Upper lobe of left lung (tissue), 6 donors: ENCODE data around the gene SAMSN1. TPM values are rescaled to one million over a fixed set of nuclear protein-coding genes. Genes with fewer than 3 reads are reported as not detected.
"Not testable (repeated sequence)": the region's sequence is repeated elsewhere in the genome, so short reads cannot be mapped to it uniquely, and the experiment has no call there.

Source experiments
- ATAC-seq, 2 donors: fragments of 200-7000 bp; cut with Tn5 transposase; one replicate each; pipeline ENCODE4 v1.9.1; 2022; ENCODE audit warnings: mild to moderate bottlenecking in 2 of 2, moderate library complexity in 2 of 2; ENCODE audit not compliant: low FRiP score in 2 of 2
- DNase-seq, 2 donors: peaks; one replicate each; pipeline ENCODE4 v3.0.0-alpha.2; 2019 to 2020
- H3K27ac ChIP-seq, 4 donors: fragments of 200-600 bp; sonication (generic); one replicate each; pipeline ENCODE4 v1.5.1; 2016 to 2019
- H3K27me3 ChIP-seq, 4 donors: fragments of 200-600 bp; sonication (generic); one replicate each; pipeline ENCODE4 v1.5.1; 2017 to 2019
- H3K36me3 ChIP-seq, 4 donors: fragments of 200-600 bp; sonication (generic); one replicate each; pipeline ENCODE4 v1.5.1; 2016 to 2019
- H3K4me1 ChIP-seq, 4 donors: fragments of 200-600 bp; sonication (generic); one replicate each; pipeline ENCODE4 v1.5.1; 2018 to 2019
- H3K4me3 ChIP-seq, 4 donors: fragments of 200-600 bp; sonication (generic); one replicate each; pipeline ENCODE4 v1.5.1; 2017 to 2019; ENCODE audit warnings: mild to moderate bottlenecking in 2 of 4, moderate library complexity in 1 of 4
- H3K9me3 ChIP-seq, 4 donors: fragments of 200-600 bp; sonication (generic); one replicate each; pipeline ENCODE4 v1.5.1; 2018 to 2019
- EP300 ChIP-seq, 4 donors: sonication (generic); formaldehyde crosslinking; IDR thresholded peaks; one replicate each; pipeline ENCODE4 v1.5.1; 2017; ENCODE audit warnings: antibody characterized with exemption in 4 of 4, control low read depth in 2 of 4
- POLR2A ChIP-seq, 4 donors: fragments of 450-650 bp; IDR thresholded peaks; one replicate each; pipeline ENCODE4 v1.5.1; 2016 to 2017; ENCODE audit warnings: antibody characterized with exemption in 4 of 4, mild to moderate bottlenecking in 2 of 4
- POLR2AphosphoS5 ChIP-seq, 2 donors: sonication (generic); formaldehyde crosslinking; IDR thresholded peaks; one replicate each; pipeline ENCODE4 v1.5.1; 2017; ENCODE audit warnings: antibody characterized with exemption in 2 of 2
- WGBS, 2 donors: methylation state at CpG; one replicate each; pipeline ENCODE4 v1.1.5; 2017 to 2018; 5-methylcytosine and 5-hydroxymethylcytosine counted together
- total RNA-seq, 6 donors: library from RNA; depleted of rRNA in 4 of 6; stranded (reverse); fragments of >200 nt in 4 of 6; gene quantifications; one replicate each; pipeline versions ENCODE4 v1.1.0 to v1.2.1, GENCODE V29; 2016 to 2021
- TF ChIP-seq, protein P1 (sequence below), 6 experiments: fragments of 450-650 bp in 4 of 6; fragments of 200-600 bp in 2 of 6; sonication (generic) in 2 of 6; IDR thresholded peaks; one replicate each; pipeline ENCODE4 v1.5.1; 2016 to 2019; ENCODE audit warnings: antibody characterized with exemption in 6 of 6
- donor health status: DM: no; HTN: no; CAD: no; lungs with moderate emphysema.
- donor health status: DM: no; HTN: yes; CAD: no; lungs with severe emphysema.

SAMSN1 gene
- total RNA-seq, 6 donors from 2014 or later: 16.4 to 29.3 (median 20.3) TPM

- TF ChIP-seq, protein P1, sequence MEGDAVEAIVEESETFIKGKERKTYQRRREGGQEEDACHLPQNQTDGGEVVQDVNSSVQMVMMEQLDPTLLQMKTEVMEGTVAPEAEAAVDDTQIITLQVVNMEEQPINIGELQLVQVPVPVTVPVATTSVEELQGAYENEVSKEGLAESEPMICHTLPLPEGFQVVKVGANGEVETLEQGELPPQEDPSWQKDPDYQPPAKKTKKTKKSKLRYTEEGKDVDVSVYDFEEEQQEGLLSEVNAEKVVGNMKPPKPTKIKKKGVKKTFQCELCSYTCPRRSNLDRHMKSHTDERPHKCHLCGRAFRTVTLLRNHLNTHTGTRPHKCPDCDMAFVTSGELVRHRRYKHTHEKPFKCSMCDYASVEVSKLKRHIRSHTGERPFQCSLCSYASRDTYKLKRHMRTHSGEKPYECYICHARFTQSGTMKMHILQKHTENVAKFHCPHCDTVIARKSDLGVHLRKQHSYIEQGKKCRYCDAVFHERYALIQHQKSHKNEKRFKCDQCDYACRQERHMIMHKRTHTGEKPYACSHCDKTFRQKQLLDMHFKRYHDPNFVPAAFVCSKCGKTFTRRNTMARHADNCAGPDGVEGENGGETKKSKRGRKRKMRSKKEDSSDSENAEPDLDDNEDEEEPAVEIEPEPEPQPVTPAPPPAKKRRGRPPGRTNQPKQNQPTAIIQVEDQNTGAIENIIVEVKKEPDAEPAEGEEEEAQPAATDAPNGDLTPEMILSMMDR (IDR thresholded peaks at IDR 0.05): no peak
- TF ChIP-seq POLR2AphosphoS5 (IDR thresholded peaks at IDR 0.05) (no peak), EP300 (IDR thresholded peaks at IDR 0.05) (no peak), POLR2A (IDR thresholded peaks at IDR 0.05) (no peak)
Measured at GRCh38 chr21:14519000-14519399, 27.1 kb downstream of the SAMSN1 start.

GRCh38 chr21:14513804-14514203 is 32.3 kb downstream of the SAMSN1 start:
- ATAC-seq (no peak), DNase-seq (no peak)
- no peaks in the 10 kb centered on the region for H3K27me3 ChIP-seq
- no peak overlapping the region for H3K4me3 ChIP-seq
- no peaks in the 10 kb centered on the region for H3K4me1 ChIP-seq
- H3K27ac ChIP-seq: no peak overlapping the region
- 96 to 100% methylated on average over 1 of the region's 1 CpG for WGBS, 2 donors
- TF ChIP-seq POLR2A (IDR thresholded peaks at IDR 0.05) (no peak), EP300 (IDR thresholded peaks at IDR 0.05) (no peak), POLR2AphosphoS5 (IDR thresholded peaks at IDR 0.05) (no peak)
- TF ChIP-seq, protein P1 (IDR thresholded peaks at IDR 0.05): no peak
- no peaks in the 10 kb centered on the region for H3K9me3 ChIP-seq
- H3K36me3 ChIP-seq: no peaks in the 10 kb centered on the region

More at GRCh38 chr21:14519000-14519399, 27.1 kb downstream of the SAMSN1 start:
- no peak for ATAC-seq
- H3K9me3 ChIP-seq: no peaks in the 10 kb centered on the region
- DNase-seq: no peak
- no peak overlapping the region for H3K27ac ChIP-seq
- H3K4me1 ChIP-seq: peaks cover 0 to 8% (median 1%) of the 10 kb centered on the region in 4 donors
- H3K27me3 ChIP-seq: no peaks in the 10 kb centered on the region
- 81 to 85% methylated on average over 1 of the region's 1 CpG for WGBS, 2 donors
- H3K4me3 ChIP-seq: no peak overlapping the region
- no peaks in the 10 kb centered on the region for H3K36me3 ChIP-seq

DNA sequence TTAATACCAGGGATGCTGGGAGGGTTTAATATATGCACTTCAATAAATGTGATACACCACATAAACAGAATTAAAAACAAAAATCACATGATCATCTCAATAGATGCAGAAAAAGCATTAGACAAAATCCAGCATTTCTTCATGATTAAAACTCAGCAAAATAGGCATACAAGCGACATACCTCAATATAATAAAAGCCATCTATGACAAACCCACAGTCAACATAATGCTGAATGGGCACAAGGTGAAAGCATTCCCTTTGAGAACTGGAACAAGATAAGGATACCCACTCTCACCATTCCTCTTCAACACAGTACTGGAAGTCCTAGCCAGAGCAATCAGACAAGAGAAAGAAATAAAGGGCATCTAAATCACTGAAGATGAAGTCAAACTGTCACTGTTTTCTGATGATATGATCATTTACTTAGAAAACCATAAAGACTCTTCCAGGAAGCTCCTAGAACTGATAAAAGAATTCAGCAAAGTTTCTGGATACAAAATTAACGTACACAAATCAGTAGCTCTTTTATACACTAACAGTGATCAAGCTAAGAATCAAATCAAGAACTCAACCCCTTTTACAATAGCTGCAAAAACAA is 39.2 kb downstream of the SAMSN1 start:
- H3K9me3 ChIP-seq, H3K27me3 ChIP-seq, H3K36me3 ChIP-seq, H3K4me3 ChIP-seq, H3K4me1 ChIP-seq, H3K27ac ChIP-seq, DNase-seq, ATAC-seq: not testable (repeated sequence)
- WGBS, 2 donors: 86 to 90% methylated on average over 2 of the region's 2 CpGs

DNA sequence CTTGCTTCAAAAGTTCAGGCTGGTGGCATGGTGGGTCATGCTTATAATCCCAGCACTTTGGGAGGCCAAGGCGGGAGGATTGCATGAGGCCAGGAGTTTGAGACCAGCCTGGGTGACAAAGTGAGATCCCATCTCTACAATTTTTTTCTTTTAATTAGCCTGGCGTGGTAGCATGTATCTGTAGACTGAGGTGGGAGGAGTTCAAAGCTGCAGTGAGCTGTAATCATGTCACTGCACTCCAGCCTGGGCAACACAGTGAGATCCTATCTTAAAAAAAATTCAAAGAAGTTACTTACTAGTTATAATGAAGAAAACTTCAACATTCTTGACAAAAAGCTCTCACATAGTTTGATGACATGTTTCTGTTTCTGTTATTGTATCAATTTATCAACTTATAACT is 45.2 kb downstream of the SAMSN1 start:
- no peak overlapping the region for H3K27ac ChIP-seq
- H3K4me1 ChIP-seq: no peaks in the 10 kb centered on the region
- ATAC-seq: no peak
- TF ChIP-seq, protein P1 (IDR thresholded peaks at IDR 0.05): no peak
- TF ChIP-seq POLR2AphosphoS5 (IDR thresholded peaks at IDR 0.05) (no peak), EP300 (IDR thresholded peaks at IDR 0.05) (no peak), POLR2A (IDR thresholded peaks at IDR 0.05) (no peak)
- no peaks in the 10 kb centered on the region for H3K27me3 ChIP-seq
- no peak for DNase-seq
- H3K36me3 ChIP-seq: peaks cover 0 to 5% (median 0%) of the 10 kb centered on the region in 4 donors
- WGBS, 2 donors: 85 to 94% methylated on average over 2 of the region's 2 CpGs
- no peak overlapping the region for H3K4me3 ChIP-seq
- no peaks in the 10 kb centered on the region for H3K9me3 ChIP-seq

GRCh38 chr21:14499316-14499715 is 46.8 kb downstream of the SAMSN1 start:
- Histone ChIP-seq H3K9me3 (no peaks in the 10 kb centered on the region), H3K36me3 (peaks cover 0 to 5% (median 0%) of the 10 kb centered on the region in 4 donors), H3K4me1 (no peaks in the 10 kb centered on the region), H3K27ac (no peak overlapping the region), H3K27me3 (no peaks in the 10 kb centered on the region), H3K4me3 (no peak overlapping the region)
- ATAC-seq: no peak
- WGBS, 2 donors: 33 to 87% methylated on average over 1 of the region's 1 CpG
- DNase-seq: no peak
- no peak for TF ChIP-seq POLR2A (IDR thresholded peaks at IDR 0.05)
- TF ChIP-seq POLR2AphosphoS5 (IDR thresholded peaks at IDR 0.05): no peak
- TF ChIP-seq, protein P1 (IDR thresholded peaks at IDR 0.05): no peak
- TF ChIP-seq EP300 (IDR thresholded peaks at IDR 0.05): no peak
